ENCODE results near the gene WBP4. TPM values are rescaled to one million over a fixed set of nuclear protein-coding genes. Genes with fewer than 3 reads are reported as not detected.
A peak's percentile ranks its signal among the peaks of the same experiment; 100 is the strongest.

Gene WBP4
- total and polyA plus RNA-seq, 2 of the 13 experiments (the other 11 are each of a cell fraction or from before 2014, with no cell fraction given): 6.7 to 11.7 TPM

- peaks cover 41% of the 10 kb centered on the region for H4K20me1 ChIP-seq (ENCODE audit: insufficient read depth, low read length)
- intact Hi-C loops (cut with micrococcal nuclease; ENCODE audit: unreplicated experiment): no loop called here
- no TSS peak for BruUV-seq (replicated peaks)
- DNase-seq (ENCODE audit: low spot score): no peak
- H3K36me3 ChIP-seq (replicated peaks in 1 of 2; ENCODE audit: control insufficient read depth in 1 of 2, insufficient read depth in 2 of 2, low read length in 2 of 2): peaks cover 3 to 14% of the 10 kb centered on the region in 2 experiments; a peak in 2 of 5 replicates
- peaks cover 92% of the 10 kb centered on the region for H3K4me1 ChIP-seq (ENCODE audit: insufficient read depth, low read length)
- ChIA-PET CTCF (ENCODE audit: low intra/inter-chr PET ratio, low total read pairs) (no interaction called here), POLR2A (no interaction called here)
- peaks cover 100% of the 10 kb centered on the region for H3K79me2 ChIP-seq (ENCODE audit: insufficient read depth, low read length)
- H3K4me3 ChIP-seq (replicated peaks in 1 of 3; ENCODE audit: insufficient read depth in 1 of 3, low read depth in 2 of 3, low read length in 3 of 3): no peak overlapping the region
- FAIRE-seq: no peak
- H3K27ac ChIP-seq (ENCODE audit: extremely low read length, insufficient read depth, low read length): peak overlapping the region; percentile 11
- TF ChIP-seq, protein P1, sequence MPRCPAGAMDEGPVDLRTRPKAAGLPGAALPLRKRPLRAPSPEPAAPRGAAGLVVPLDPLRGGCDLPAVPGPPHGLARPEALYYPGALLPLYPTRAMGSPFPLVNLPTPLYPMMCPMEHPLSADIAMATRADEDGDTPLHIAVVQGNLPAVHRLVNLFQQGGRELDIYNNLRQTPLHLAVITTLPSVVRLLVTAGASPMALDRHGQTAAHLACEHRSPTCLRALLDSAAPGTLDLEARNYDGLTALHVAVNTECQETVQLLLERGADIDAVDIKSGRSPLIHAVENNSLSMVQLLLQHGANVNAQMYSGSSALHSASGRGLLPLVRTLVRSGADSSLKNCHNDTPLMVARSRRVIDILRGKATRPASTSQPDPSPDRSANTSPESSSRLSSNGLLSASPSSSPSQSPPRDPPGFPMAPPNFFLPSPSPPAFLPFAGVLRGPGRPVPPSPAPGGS (CRISPR knock-in tag; IDR thresholded peaks at IDR 0.05): no peak
- TF ChIP-seq CREB1 (IDR thresholded peaks at IDR 0.05) (no peak), CREB1 (CRISPR knock-in tag; IDR thresholded peaks at IDR 0.05) (0 out of 2 replicates have a peak, but pooled peaks have one; percentile 14), ZNF737 (CRISPR knock-in tag; IDR thresholded peaks at IDR 0.05; ENCODE audit: borderline replicate concordance) (no peak), PHF21A (CRISPR knock-in tag; IDR thresholded peaks at IDR 0.05) (no peak), CEBPB (IDR thresholded peaks at IDR 0.05; ENCODE audit: borderline replicate concordance, low read depth, low read length) (peak; percentile 84), ZNF790 (CRISPR knock-in tag; IDR thresholded peaks at IDR 0.05; ENCODE audit: borderline replicate concordance) (no peak), HNRNPLL (IDR thresholded peaks at IDR 0.05; ENCODE audit: low read depth, low read length, poor library complexity, severe bottlenecking) (no peak), IRF1 (CRISPR knock-in tag; IDR thresholded peaks at IDR 0.05; ENCODE audit: low read depth) (no peak), SIX1 (CRISPR knock-in tag; IDR thresholded peaks at IDR 0.05; ENCODE audit: borderline replicate concordance) (no peak), POLR2AphosphoS2 (IDR thresholded peaks at IDR 0.05; ENCODE audit: low read depth, low read length) (no peak)
- WGBS (ENCODE audit: low lambda C conversion rate): 65% methylated on average over 2 of the region's 2 CpGs
- in situ Hi-C loops (cut with HindIII; ENCODE audit: extremely low pct_ligation_motif_present, low pct_unique_long_range_greater_than_20kb): loop anchor here (10.0 kb wide), 1 partner anchor 79 kb away; no protein-coding TSS in a partner anchor
- H3K9ac ChIP-seq (ENCODE audit: insufficient read depth, low read depth, low read length): no peak overlapping the region
- no peaks in the 10 kb centered on the region for H3K27me3 ChIP-seq (ENCODE audit: control insufficient read depth in 1 of 2, insufficient read depth in 2 of 2, low read length in 2 of 2)
- peaks cover 9% of the 10 kb centered on the region for H3K9me3 ChIP-seq (ENCODE audit: low read length)
- H3K4me2 ChIP-seq (ENCODE audit: low read depth, low read length): peak overlapping the region; percentile 8; the same call in 1 of the 2 replicates
- no peak overlapping the region for H2AFZ ChIP-seq (ENCODE audit: low read length)
- no peak for ATAC-seq
Measured at GRCh38 chr13:41053384-41053826, 7.9 kb upstream of the WBP4 start.

Measured in HepG2 (cell line).